HG03064 (cell line): Measurements from ENCODE around the gene DST.

Experiments
- ATAC-seq: cut with Tn5 transposase; IDR thresholded peaks from one replicate; pipeline ENCODE4 v1.9.1; 2021; ENCODE audit warnings: low read depth; ENCODE audit not compliant: unreplicated experiment

The DST gene

GRCh38 chr6:56491606-56492328 is 150.9 kb downstream of the DST start:
- no peak for ATAC-seq

GRCh38 chr6:56490993-56491392 is 151.7 kb downstream of the DST start:
- ATAC-seq: no peak

GRCh38 chr6:56489559-56489958 is 153.1 kb downstream of the DST start:
- ATAC-seq: no peak

GRCh38 chr6:56488281-56488680 is 154.4 kb downstream of the DST start:
- no peak for ATAC-seq

- no peak for ATAC-seq
Observed at GRCh38 chr6:56486681-56487080, 156.0 kb downstream of the DST start.

GRCh38 chr6:56484669-56485068 is 158.0 kb downstream of the DST start:
- ATAC-seq: no peak

GRCh38 chr6:56483929-56484328 is 158.8 kb downstream of the DST start:
- no peak for ATAC-seq

- no peak for ATAC-seq
Observed at GRCh38 chr6:56482525-56482924, 160.2 kb downstream of the DST start.

- ATAC-seq: no peak
Observed at GRCh38 chr6:56481957-56482356, 160.7 kb downstream of the DST start.

GRCh38 chr6:56480654-56481337 is 161.9 kb downstream of the DST start:
- ATAC-seq: no peak

- ATAC-seq: no peak
Observed at GRCh38 chr6:56480246-56480645, 162.4 kb downstream of the DST start.

- no peak for ATAC-seq
Observed at GRCh38 chr6:56479381-56479780, 163.3 kb downstream of the DST start.

- ATAC-seq: no peak
Observed at GRCh38 chr6:56478202-56478601, 164.5 kb downstream of the DST start.

- ATAC-seq: no peak
Observed at GRCh38 chr6:56477241-56477640, 165.4 kb downstream of the DST start.

- ATAC-seq: no peak
Observed at GRCh38 chr6:56475736-56476457, 166.8 kb downstream of the DST start.

GRCh38 chr6:56474532-56474931 is 168.2 kb downstream of the DST start:
- no peak for ATAC-seq

- ATAC-seq: no peak
Observed at GRCh38 chr6:56463443-56463842, 179.2 kb downstream of the DST start.

GRCh38 chr6:56459030-56459805 is 183.5 kb downstream of the DST start:
- ATAC-seq: no peak

- ATAC-seq: no peak
Observed at GRCh38 chr6:56458324-56458884, 184.3 kb downstream of the DST start.

GRCh38 chr6:56456785-56457184 is 185.9 kb downstream of the DST start:
- no peak for ATAC-seq
